GM23338 (cell line): Measurements from ENCODE around the gene FKBP7. TPM values are rescaled to one million over a fixed set of nuclear protein-coding genes. Genes with fewer than 3 reads are reported as not detected.

Source experiments
- ATAC-seq: fragments of 200-7000 bp; cut with Tn5 transposase; 3 replicates; pipeline ENCODE4 v1.9.1; 2020
- DNase-seq: peaks from one replicate; pipeline ENCODE4 v3.0.0-alpha.2; 2015; ENCODE audit warnings: low spot score
- H2AFZ ChIP-seq: fragments of 200-600 bp; sonication (generic); 2 replicates; pipeline ENCODE4 v1.8.0; 2016; ENCODE audit warnings: antibody characterized with exemption, mild to moderate bottlenecking, moderate library complexity
- H3F3A ChIP-seq: fragments of 200-600 bp; sonication (generic); replicated peaks from 2 replicates; pipeline ENCODE4 v1.8.0; 2017; ENCODE audit warnings: antibody characterized with exemption, mixed run types, low read depth
- H3K27ac ChIP-seq: fragments of 200-600 bp; sonication (generic); 2 replicates; pipeline ENCODE4 v1.6.1; 2016; ENCODE audit warnings: low read depth
- H3K27me3 ChIP-seq: fragments of 200-600 bp; sonication (generic); 2 replicates; pipeline ENCODE4 v1.8.0; 2016; ENCODE audit warnings: mild to moderate bottlenecking, mixed run types, moderate library complexity; ENCODE audit not compliant: insufficient read depth
- H3K36me3 ChIP-seq: fragments of 200-600 bp; sonication (generic); 2 replicates; pipeline ENCODE4 v1.8.0; 2016; ENCODE audit warnings: mild to moderate bottlenecking; ENCODE audit not compliant: insufficient read depth
- H3K4me1 ChIP-seq: fragments of 200-600 bp; sonication (generic); 2 replicates; pipeline ENCODE4 v1.8.0; 2016; ENCODE audit warnings: mild to moderate bottlenecking, moderate library complexity; ENCODE audit not compliant: insufficient read depth
- H3K4me2 ChIP-seq: fragments of 200-600 bp; sonication (generic); 2 replicates; pipeline ENCODE4 v1.7.1; 2017; ENCODE audit warnings: mixed run types
- H3K4me3 ChIP-seq: fragments of 200-600 bp; sonication (generic); 2 replicates; pipeline ENCODE4 v1.6.1; 2016; ENCODE audit warnings: mixed run types
- H3K79me2 ChIP-seq: fragments of 200-600 bp; sonication (generic); replicated peaks from 2 replicates; pipeline ENCODE4 v1.8.0; 2017; ENCODE audit warnings: mild to moderate bottlenecking; ENCODE audit not compliant: insufficient read depth
- H3K9me2 ChIP-seq: fragments of 200-600 bp; sonication (generic); 2 replicates; pipeline ENCODE4 v1.8.0; 2017; ENCODE audit not compliant: insufficient read depth
- H4K20me1 ChIP-seq: fragments of 200-600 bp; sonication (generic); replicated peaks from 2 replicates; pipeline ENCODE4 v1.8.0; 2017; ENCODE audit warnings: mild to moderate bottlenecking; ENCODE audit not compliant: insufficient read depth
- H3K27ac Mint-ChIP-seq: 2 replicates; pipeline ENCODE4 v1.8.0; 2020; ENCODE audit warnings: inconsistent platforms, mild to moderate bottlenecking, moderate library complexity, mixed read lengths
- H3K27me3 Mint-ChIP-seq: 3 replicates; pipeline ENCODE4 v1.8.0; 2022; ENCODE audit warnings: low read depth, mild to moderate bottlenecking, moderate library complexity, mixed read lengths, inconsistent platforms; ENCODE audit not compliant: insufficient read depth, poor library complexity
- H3K36me3 Mint-ChIP-seq: 3 replicates; pipeline ENCODE4 v1.8.0; 2021; ENCODE audit warnings: low read depth, mild to moderate bottlenecking, inconsistent platforms, moderate library complexity, mixed read lengths
- H3K4me1 Mint-ChIP-seq: 3 replicates; pipeline ENCODE4 v1.8.0; 2020; ENCODE audit warnings: mild to moderate bottlenecking, inconsistent platforms, mixed read lengths
- H3K4me3 Mint-ChIP-seq: 3 replicates; pipeline ENCODE4 v1.8.0; 2021; ENCODE audit warnings: moderate library complexity, mild to moderate bottlenecking, inconsistent platforms, mixed read lengths
- H3K9me3 Mint-ChIP-seq: 3 replicates; pipeline ENCODE4 v1.8.0; 2020; ENCODE audit warnings: moderate library complexity, mild to moderate bottlenecking, inconsistent platforms, mixed read lengths
- POLR2AphosphoS5 ChIP-seq: IDR thresholded peaks from 2 replicates; pipeline ENCODE4 v1.6.1; 2016; ENCODE audit warnings: antibody characterized with exemption, low read depth
- ZNF114 ChIP-seq: fragments of 250-450 bp; sonication (Bioruptor Pico); IDR thresholded peaks from 2 replicates; pipeline ENCODE4 v1.5.0; 2020; ENCODE audit warnings: mild to moderate bottlenecking, moderate library complexity
- ZNF331 ChIP-seq: fragments of 250-450 bp; sonication (Bioruptor Pico); IDR thresholded peaks from 2 replicates; pipeline ENCODE4 v1.5.0; 2020; ENCODE audit warnings: low read depth, mild to moderate bottlenecking, moderate library complexity
- polyA plus RNA-seq: library from polyadenylated mRNA; unstranded; fragments of >200 nt; fragmentation: Nextera tagmentation; extraction: Ambion mirVana; gene quantifications from 2 replicates; pipeline ENCODE4 v1.2.1, GENCODE V29; 2016
- total RNA-seq: library from RNA; depleted of rRNA; stranded (reverse); fragments of >200 nt; shearing (Covaris generic); gene quantifications from 2 replicates; pipeline ENCODE4 v1.2.3, GENCODE V29; 2014
- TF ChIP-seq, protein P1 (sequence below): fragments of 250-450 bp; sonication (Bioruptor Pico); IDR thresholded peaks from 2 replicates; pipeline ENCODE4 v1.5.0; 2020; ENCODE audit warnings: mild to moderate bottlenecking, moderate library complexity
- TF ChIP-seq, protein P2 (sequence below): IDR thresholded peaks from one replicate; pipeline ENCODE4 v1.6.1; 2018; ENCODE audit warnings: antibody characterized with exemption; ENCODE audit not compliant: unreplicated experiment

FKBP7 gene
- total and polyA plus RNA-seq, 2 experiments from 2014 or later, result 8.3 to 9.0 TPM

DNA sequence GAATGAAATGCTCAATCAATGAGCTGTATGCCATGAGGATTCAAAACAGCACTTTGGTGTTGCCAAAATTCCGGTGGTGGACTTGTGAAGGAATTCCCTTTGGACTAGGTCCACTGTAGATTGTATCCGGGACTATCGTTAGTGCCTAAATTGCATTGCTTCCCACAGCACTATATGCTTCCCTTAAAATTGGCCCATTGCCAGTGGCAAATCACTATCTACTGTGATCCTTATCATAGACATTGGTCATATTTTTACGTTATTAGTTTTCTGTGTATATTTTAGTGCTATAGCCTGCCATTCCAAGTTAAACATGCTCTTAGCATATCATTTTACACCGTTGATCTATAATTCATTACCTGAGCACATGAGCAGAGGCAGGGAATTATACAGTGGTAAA, 25.5 kb downstream of the FKBP7 start:
- TF ChIP-seq ZNF114 (CRISPR knock-in tag) (no peak), ZNF331 (no peak), POLR2AphosphoS5 (no peak)
- TF ChIP-seq, protein P1, sequence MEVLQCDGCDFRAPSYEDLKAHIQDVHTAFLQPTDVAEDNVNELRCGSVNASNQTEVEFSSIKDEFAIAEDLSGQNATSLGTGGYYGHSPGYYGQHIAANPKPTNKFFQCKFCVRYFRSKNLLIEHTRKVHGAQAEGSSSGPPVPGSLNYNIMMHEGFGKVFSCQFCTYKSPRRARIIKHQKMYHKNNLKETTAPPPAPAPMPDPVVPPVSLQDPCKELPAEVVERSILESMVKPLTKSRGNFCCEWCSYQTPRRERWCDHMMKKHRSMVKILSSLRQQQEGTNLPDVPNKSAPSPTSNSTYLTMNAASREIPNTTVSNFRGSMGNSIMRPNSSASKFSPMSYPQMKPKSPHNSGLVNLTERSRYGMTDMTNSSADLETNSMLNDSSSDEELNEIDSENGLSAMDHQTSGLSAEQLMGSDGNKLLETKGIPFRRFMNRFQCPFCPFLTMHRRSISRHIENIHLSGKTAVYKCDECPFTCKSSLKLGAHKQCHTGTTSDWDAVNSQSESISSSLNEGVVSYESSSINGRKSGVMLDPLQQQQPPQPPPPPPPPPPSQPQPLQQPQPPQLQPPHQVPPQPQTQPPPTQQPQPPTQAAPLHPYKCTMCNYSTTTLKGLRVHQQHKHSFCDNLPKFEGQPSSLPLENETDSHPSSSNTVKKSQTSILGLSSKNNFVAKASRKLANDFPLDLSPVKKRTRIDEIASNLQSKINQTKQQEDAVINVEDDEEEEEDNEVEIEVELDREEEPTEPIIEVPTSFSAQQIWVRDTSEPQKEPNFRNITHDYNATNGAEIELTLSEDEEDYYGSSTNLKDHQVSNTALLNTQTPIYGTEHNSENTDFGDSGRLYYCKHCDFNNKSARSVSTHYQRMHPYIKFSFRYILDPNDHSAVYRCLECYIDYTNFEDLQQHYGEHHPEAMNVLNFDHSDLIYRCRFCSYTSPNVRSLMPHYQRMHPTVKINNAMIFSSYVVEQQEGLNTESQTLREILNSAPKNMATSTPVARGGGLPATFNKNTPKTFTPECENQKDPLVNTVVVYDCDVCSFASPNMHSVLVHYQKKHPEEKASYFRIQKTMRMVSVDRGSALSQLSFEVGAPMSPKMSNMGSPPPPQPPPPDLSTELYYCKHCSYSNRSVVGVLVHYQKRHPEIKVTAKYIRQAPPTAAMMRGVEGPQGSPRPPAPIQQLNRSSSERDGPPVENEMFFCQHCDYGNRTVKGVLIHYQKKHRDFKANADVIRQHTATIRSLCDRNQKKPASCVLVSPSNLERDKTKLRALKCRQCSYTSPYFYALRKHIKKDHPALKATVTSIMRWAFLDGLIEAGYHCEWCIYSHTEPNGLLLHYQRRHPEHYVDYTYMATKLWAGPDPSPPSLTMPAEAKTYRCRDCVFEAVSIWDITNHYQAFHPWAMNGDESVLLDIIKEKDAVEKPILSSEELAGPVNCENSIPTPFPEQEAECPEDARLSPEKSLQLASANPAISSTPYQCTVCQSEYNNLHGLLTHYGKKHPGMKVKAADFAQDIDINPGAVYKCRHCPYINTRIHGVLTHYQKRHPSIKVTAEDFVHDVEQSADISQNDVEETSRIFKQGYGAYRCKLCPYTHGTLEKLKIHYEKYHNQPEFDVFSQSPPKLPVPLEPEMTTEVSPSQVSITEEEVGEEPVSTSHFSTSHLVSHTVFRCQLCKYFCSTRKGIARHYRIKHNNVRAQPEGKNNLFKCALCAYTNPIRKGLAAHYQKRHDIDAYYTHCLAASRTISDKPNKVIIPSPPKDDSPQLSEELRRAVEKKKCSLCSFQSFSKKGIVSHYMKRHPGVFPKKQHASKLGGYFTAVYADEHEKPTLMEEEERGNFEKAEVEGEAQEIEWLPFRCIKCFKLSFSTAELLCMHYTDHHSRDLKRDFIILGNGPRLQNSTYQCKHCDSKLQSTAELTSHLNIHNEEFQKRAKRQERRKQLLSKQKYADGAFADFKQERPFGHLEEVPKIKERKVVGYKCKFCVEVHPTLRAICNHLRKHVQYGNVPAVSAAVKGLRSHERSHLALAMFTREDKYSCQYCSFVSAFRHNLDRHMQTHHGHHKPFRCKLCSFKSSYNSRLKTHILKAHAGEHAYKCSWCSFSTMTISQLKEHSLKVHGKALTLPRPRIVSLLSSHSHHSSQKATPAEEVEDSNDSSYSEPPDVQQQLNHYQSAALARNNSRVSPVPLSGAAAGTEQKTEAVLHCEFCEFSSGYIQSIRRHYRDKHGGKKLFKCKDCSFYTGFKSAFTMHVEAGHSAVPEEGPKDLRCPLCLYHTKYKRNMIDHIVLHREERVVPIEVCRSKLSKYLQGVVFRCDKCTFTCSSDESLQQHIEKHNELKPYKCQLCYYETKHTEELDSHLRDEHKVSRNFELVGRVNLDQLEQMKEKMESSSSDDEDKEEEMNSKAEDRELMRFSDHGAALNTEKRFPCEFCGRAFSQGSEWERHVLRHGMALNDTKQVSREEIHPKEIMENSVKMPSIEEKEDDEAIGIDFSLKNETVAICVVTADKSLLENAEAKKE (CRISPR knock-in tag), result no peak
- TF ChIP-seq, protein P2, sequence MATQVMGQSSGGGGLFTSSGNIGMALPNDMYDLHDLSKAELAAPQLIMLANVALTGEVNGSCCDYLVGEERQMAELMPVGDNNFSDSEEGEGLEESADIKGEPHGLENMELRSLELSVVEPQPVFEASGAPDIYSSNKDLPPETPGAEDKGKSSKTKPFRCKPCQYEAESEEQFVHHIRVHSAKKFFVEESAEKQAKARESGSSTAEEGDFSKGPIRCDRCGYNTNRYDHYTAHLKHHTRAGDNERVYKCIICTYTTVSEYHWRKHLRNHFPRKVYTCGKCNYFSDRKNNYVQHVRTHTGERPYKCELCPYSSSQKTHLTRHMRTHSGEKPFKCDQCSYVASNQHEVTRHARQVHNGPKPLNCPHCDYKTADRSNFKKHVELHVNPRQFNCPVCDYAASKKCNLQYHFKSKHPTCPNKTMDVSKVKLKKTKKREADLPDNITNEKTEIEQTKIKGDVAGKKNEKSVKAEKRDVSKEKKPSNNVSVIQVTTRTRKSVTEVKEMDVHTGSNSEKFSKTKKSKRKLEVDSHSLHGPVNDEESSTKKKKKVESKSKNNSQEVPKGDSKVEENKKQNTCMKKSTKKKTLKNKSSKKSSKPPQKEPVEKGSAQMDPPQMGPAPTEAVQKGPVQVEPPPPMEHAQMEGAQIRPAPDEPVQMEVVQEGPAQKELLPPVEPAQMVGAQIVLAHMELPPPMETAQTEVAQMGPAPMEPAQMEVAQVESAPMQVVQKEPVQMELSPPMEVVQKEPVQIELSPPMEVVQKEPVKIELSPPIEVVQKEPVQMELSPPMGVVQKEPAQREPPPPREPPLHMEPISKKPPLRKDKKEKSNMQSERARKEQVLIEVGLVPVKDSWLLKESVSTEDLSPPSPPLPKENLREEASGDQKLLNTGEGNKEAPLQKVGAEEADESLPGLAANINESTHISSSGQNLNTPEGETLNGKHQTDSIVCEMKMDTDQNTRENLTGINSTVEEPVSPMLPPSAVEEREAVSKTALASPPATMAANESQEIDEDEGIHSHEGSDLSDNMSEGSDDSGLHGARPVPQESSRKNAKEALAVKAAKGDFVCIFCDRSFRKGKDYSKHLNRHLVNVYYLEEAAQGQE, result no peak
- peaks cover 23% of the 10 kb centered on the region for H3K79me2 ChIP-seq
- Mint-ChIP-seq H3K36me3 (peaks cover 12% of the 10 kb centered on the region), H3K4me3 (no peak overlapping the region), H3K27ac (no peak overlapping the region), H3K9me3 (no peaks in the 10 kb centered on the region), H3K4me1 (peaks cover 18% of the 10 kb centered on the region), H3K27me3 (peaks cover 7% of the 10 kb centered on the region)
- H2AFZ ChIP-seq, result no peak overlapping the region
- H4K20me1 ChIP-seq, result peaks cover 6% of the 10 kb centered on the region
- H3K9me2 ChIP-seq, result peaks cover 6% of the 10 kb centered on the region; the same call in 1 of the 2 replicates
- H3K4me3 ChIP-seq, result no peak overlapping the region
- H3K36me3 ChIP-seq, result peaks cover 5% of the 10 kb centered on the region; the same call in 1 of the 2 replicates
- no peaks in the 10 kb centered on the region for H3K27me3 ChIP-seq
- peaks cover 9% of the 10 kb centered on the region for H3K4me1 ChIP-seq
- H3K27ac ChIP-seq, result no peak overlapping the region
- H3K4me2 ChIP-seq, result no peak overlapping the region
- DNase-seq (no peak), ATAC-seq (no peak)
- H3F3A ChIP-seq, result 0 out of 2 replicates have a peak, but pooled peaks cover 4% of the 10 kb centered on the region
